Thyroid gland (tissue), 4 donors: ENCODE data around the gene ADAMTS17. TPM values are rescaled to one million over a fixed set of nuclear protein-coding genes. Genes with fewer than 3 reads are reported as not detected.

Experiments
- DNase-seq, 2 donors: peaks; one replicate each; pipeline ENCODE4 v3.0.0-alpha.2; 2019
- H3K27ac ChIP-seq, 3 donors: fragments of 200-600 bp; sonication (generic); 1 replicate in 2 of 3; 2 replicates in 1 of 3; pipeline ENCODE4 v1.5.1; 2016 to 2019; ENCODE audit warnings: mild to moderate bottlenecking in 1 of 3, moderate library complexity in 1 of 3
- H3K27me3 ChIP-seq: fragments of 200-600 bp; sonication (generic); one replicate; pipeline ENCODE4 v1.5.1; 2019
- H3K36me3 ChIP-seq, 2 donors: fragments of 200-600 bp; sonication (generic); one replicate each; pipeline ENCODE4 v1.5.1; 2016 to 2019
- H3K4me1 ChIP-seq, 2 donors: fragments of 200-600 bp; sonication (generic); one replicate each; pipeline ENCODE4 v1.5.1; 2017 to 2019
- H3K4me3 ChIP-seq, 3 donors: fragments of 200-600 bp; sonication (generic); replicated peaks in 1 of 3; 1 replicate in 2 of 3; 2 replicates in 1 of 3; pipeline ENCODE4 v1.5.1; 2016; ENCODE audit warnings: mild to moderate bottlenecking in 1 of 3
- H3K9me3 ChIP-seq: fragments of 200-600 bp; sonication (generic); one replicate; pipeline ENCODE4 v1.5.1; 2017
- CTCF ChIP-seq, 6 experiments: fragments of 200-600 bp in 3 of 6; fragments of 450-650 bp in 3 of 6; sonication (generic) in 3 of 6; IDR thresholded peaks; one replicate each; pipeline ENCODE4 v1.5.1; 2016 to 2019; ENCODE audit warnings: antibody characterized with exemption in 6 of 6, mild to moderate bottlenecking in 2 of 6, inconsistent platforms in 1 of 6, moderate library complexity in 1 of 6
- POLR2A ChIP-seq, 2 donors: fragments of 450-650 bp; IDR thresholded peaks; one replicate each; pipeline ENCODE4 v1.6.1; 2017; ENCODE audit warnings: antibody characterized with exemption in 2 of 2, mild to moderate bottlenecking in 2 of 2, moderate library complexity in 1 of 2
- WGBS, 2 donors: methylation state at CpG; one replicate each; pipeline ENCODE4 v1.1.5; 2017; 5-methylcytosine and 5-hydroxymethylcytosine counted together
- intact Hi-C: fragments of 100-400 bp; cut with DNase I; formaldehyde crosslinking; loops from one replicate; pipeline ENCODE4 v1.15.1; 2023
- total RNA-seq, 4 donors: library from RNA; depleted of rRNA; stranded (reverse); fragments of >200 nt; gene quantifications; one replicate each; pipeline ENCODE4 v1.2.3, GENCODE V29; 2016

The ADAMTS17 gene
- total RNA-seq, 4 donors from 2014 or later, result 3.5 to 667 (median 5.3) TPM

GRCh38 chr15:99992611-99993231, 349.1 kb downstream of the ADAMTS17 start:
- no peak for DNase-seq

GRCh38 chr15:99989095-99989494, 352.7 kb downstream of the ADAMTS17 start:
- WGBS, 2 donors, result 96 to 98% methylated on average over 8 to 9 of the region's 9 CpGs
- intact Hi-C loops, result no loop called here

More at GRCh38 chr15:99992611-99993231, 349.1 kb downstream of the ADAMTS17 start:
- Histone ChIP-seq H3K9me3 (no peaks in the 10 kb centered on the region), H3K4me3 (no peak overlapping the region), H3K36me3 (no peaks in the 10 kb centered on the region), H3K4me1 (no peaks in the 10 kb centered on the region), H3K27me3 (no peaks in the 10 kb centered on the region), H3K27ac (no peak overlapping the region)
- TF ChIP-seq POLR2A (IDR thresholded peaks at IDR 0.05) (no peak), CTCF (IDR thresholded peaks at IDR 0.05) (no peak)
- intact Hi-C loops, result no loop called here
- WGBS, 2 donors, result 94 to 95% methylated on average over 29 of the region's 29 CpGs

GRCh38 chr15:99987701-99988100, 354.1 kb downstream of the ADAMTS17 start:
- intact Hi-C loops, result no loop called here
- no peak for DNase-seq
- Histone ChIP-seq H3K9me3 (no peaks in the 10 kb centered on the region), H3K4me3 (no peak overlapping the region), H3K27ac (no peak overlapping the region), H3K27me3 (no peaks in the 10 kb centered on the region), H3K36me3 (no peaks in the 10 kb centered on the region), H3K4me1 (peaks cover 13 to 18% of the 10 kb centered on the region in 2 donors)
- WGBS, 2 donors, result 93 to 96% methylated on average over 3 of the region's 3 CpGs
- TF ChIP-seq POLR2A (IDR thresholded peaks at IDR 0.05) (no peak), CTCF (IDR thresholded peaks at IDR 0.05) (no peak)

More at GRCh38 chr15:99989095-99989494, 352.7 kb downstream of the ADAMTS17 start:
- DNase-seq, result no peak
- H3K36me3 ChIP-seq, result no peaks in the 10 kb centered on the region
- no peaks in the 10 kb centered on the region for H3K9me3 ChIP-seq
- no peaks in the 10 kb centered on the region for H3K27me3 ChIP-seq
- TF ChIP-seq CTCF (IDR thresholded peaks at IDR 0.05) (no peak), POLR2A (IDR thresholded peaks at IDR 0.05) (no peak)
- H3K4me3 ChIP-seq, result no peak overlapping the region
- no peak overlapping the region for H3K27ac ChIP-seq
- peaks cover 0 to 4% of the 10 kb centered on the region in 2 donors for H3K4me1 ChIP-seq

- no peaks in the 10 kb centered on the region for H3K27me3 ChIP-seq
- no peaks in the 10 kb centered on the region for H3K36me3 ChIP-seq
- TF ChIP-seq CTCF (IDR thresholded peaks at IDR 0.05), result no peak
- TF ChIP-seq POLR2A (IDR thresholded peaks at IDR 0.05), result no peak
- H3K4me3 ChIP-seq, result no peak overlapping the region
- no peak overlapping the region for H3K27ac ChIP-seq
- 94 to 96% methylated on average over 5 of the region's 5 CpGs for WGBS, 2 donors
- intact Hi-C loops, result no loop called here
- no peak for DNase-seq
- H3K4me1 ChIP-seq, result peaks cover 13 to 22% of the 10 kb centered on the region in 2 donors
- H3K9me3 ChIP-seq, result no peaks in the 10 kb centered on the region
Measured at GRCh38 chr15:99987119-99987506, 354.7 kb downstream of the ADAMTS17 start.

GRCh38 chr15:99986297-99987118, 355.3 kb downstream of the ADAMTS17 start:
- intact Hi-C loops, result no loop called here
- Histone ChIP-seq H3K36me3 (no peaks in the 10 kb centered on the region), H3K4me3 (no peak overlapping the region), H3K27me3 (no peaks in the 10 kb centered on the region), H3K9me3 (no peaks in the 10 kb centered on the region), H3K27ac (no peak overlapping the region), H3K4me1 (peaks cover 13 to 22% of the 10 kb centered on the region in 2 donors)
- no peak for DNase-seq
- no peak for TF ChIP-seq POLR2A (IDR thresholded peaks at IDR 0.05)
- no peak for TF ChIP-seq CTCF (IDR thresholded peaks at IDR 0.05)
- 75 to 78% methylated on average over 9 of the region's 9 CpGs for WGBS, 2 donors
